Smooth muscle cell of the brain vasculature (primary cell): ENCODE data around the gene ZNF655.

Experiments
- DNase-seq: peaks from one replicate; pipeline ENCODE4 v3.0.0-alpha.2; 2012; ENCODE audit warnings: low read depth, low spot score

ZNF655 gene

DNA sequence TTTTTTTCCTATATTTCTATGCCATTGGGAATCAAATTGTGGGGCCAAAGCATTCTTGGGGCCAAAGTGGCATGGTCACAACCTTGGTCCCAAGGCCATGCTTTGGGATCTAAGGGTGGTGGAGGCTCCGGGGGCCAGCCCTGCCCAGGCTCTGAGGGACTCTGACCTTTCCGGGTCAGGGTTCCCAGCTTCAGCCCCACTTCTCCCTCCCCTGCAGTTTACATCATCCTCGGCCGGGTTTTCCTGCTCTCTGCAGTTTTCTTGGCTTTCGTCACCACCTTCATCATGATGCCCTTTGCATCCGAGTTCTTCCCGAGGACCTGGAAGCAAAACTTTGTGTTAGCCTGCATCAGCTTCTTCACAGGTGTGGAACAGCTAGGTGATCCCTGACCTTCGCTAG lies 48.1 kb downstream of the ZNF655 start:
- no peak for DNase-seq

DNA sequence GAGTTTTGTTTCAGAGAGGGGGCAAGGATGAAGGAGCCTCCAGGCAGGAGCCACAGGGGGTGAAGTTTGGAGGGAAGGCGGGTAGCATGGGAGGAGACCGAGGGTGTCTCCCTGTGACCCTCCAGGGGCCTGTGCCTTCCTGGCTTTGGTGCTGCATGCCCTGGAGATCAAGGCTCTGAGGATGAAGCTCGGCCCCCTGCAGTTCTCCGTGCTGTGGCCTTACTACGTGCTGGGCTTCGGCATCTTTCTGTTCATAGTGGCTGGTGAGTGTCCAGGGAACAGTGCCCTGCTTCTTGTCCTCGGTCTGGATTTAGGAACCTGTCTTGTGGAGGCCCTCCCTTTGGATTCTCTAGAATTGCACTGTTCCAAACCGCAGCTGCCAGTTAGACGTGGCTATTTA lies 49.1 kb downstream of the ZNF655 start:
- no peak for DNase-seq

DNA sequence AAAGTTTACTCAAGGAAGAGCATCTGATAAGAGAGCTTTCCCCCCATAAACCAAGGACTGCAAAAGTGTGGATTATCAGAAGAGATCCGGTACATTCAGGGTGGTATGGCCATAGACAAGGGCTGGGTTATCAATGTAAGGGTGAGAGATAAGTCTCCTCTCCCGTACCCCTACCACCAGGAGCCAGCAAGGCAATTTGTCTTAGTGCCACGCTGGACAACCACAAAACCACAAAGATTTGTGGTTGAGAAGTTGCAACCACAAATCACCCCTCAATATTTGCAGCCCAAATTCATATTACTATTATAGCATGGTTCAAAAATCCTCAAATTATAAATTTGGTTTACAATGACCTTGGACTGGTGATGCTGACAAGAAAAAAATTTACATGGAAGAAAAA lies 56.1 kb downstream of the ZNF655 start:
- DNase-seq = no peak

DNA sequence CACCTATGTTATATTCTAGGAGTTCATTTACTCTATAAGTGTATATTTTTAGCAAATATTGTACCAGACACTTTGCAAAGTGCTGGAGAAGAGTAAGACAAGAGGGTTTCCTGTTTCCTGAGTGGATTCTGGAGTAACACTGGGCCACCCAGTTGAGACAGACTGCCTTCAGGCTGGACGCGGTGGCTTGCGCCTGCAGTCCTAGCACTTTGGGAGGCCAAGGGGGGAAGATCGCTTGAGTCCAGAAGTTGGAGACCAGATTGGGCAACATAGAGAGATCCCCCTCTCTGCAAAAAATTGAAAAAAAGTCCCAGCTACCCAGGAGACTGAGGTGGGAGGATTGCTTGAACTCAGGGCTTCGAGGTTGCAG lies 57.5 kb downstream of the ZNF655 start:
- DNase-seq = no peak

DNA sequence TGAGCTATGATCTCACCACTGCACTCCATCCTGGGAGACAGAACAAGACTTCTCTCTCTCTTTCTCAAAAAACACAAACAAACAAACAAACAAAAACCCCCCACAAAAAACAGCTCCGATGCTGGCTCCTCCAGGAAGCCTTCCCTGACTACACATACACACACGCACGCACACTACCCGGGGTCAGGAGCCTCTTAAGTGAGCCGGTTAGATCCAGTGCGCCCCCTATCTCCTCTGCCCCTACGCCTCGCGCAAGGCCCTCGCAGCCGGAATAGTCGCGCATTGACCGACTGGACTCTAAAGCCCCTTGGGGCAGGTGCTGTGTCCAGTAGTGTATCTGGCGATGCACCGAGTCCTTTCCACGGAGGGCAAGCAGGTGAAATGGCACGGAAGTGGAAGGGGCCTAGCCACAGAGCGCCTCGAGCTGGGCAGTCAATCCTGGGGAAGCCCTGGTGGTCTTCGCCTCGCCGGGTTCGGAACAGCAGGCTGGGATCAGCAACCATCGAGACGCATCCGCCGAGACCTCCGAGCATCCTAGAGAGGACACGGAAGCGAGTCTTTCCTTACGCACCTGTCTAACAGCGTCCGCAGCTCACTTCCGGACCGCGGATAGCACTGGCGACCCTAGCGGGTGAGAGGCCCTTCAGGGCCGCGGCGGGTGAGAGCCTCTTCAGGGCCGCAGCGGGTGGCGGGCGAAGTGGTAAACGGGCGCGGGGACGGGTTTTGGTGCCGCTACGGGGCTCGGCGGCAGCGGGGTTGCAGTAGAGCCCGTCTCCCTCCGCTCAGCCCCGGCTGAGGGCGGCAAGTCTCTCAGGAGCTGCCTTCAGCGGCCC lies 58.1 kb downstream of the ZNF655 start, which contains the start of gene ZSCAN25:
Gene ZSCAN25, plus strand, starts transcription at position 588 of the 833 bp plus-strand sequence. CDS start 2,661 bp downstream, outside the sequence.
- peak; percentile 70 for DNase-seq

DNA sequence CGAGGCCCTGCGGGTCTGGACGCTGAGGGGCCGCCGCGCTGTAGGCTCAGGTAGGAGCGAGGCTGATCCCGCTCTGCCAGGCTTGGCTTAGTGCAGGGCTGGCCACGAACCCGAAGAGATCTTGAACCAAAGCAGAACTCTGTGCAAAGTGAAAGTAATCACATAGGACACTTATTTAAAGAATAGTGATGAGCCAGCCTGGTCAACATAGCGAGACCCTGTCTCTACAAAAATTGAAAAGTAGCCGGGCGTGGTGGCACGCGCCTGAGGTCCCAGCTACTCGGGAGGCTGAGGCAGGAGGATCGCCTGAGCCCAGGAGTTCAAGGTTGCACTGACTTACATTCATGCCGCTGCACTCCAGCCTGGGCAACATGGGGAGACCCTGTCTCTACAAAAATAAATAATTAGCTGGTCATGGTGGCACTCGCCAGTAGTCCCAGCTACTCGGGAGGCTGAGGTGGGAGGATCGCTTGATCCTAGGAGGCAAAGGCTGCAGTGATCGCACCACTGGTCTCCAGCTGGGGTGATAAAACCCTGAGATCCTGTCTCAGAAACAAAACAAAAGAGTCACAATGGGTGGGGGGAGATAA lies 58.8 kb downstream of the ZNF655 start:
- DNase-seq = no peak

DNA sequence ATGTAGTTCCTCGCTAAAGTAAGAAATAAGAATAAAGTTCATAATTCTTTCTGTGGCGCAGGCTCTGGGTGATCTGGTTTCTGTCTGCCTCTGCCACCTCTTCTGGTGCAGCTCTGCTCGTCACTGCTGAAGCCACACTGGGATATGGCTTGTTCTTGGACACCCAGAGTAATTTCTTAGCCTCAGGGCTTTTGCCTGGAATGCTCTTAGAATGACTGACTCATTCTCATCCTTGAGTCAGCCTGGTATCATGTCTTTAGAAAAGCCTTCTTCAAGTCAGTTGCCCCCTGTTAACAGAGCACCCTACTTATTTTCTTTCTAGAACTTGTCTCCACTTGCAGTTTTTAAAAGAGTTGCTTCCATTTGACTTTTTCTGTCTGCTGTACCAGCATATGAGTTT lies 60.3 kb downstream of the ZNF655 start:
- no peak for DNase-seq

DNA sequence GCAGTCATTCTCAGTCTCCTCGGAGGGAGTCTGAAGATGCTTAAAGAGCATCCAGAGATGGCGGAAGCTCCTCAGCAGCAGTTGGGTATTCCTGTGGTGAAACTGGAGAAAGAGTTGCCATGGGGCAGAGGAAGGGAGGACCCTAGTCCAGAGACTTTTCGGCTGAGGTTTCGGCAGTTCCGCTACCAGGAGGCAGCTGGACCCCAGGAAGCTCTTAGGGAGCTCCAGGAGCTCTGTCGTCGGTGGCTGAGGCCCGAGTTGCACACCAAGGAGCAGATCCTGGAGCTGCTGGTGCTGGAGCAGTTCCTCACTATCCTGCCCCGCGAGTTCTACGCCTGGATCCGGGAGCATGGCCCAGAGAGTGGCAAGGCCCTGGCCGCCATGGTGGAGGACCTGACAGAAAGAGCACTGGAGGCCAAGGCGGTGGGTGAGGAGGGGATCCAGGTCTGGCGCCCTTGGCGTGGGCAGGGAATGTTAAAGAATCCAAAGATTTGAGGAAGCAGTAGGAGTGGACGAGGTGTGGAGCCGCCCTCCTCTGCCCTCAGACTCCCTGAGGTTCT lies 61.2 kb downstream of the ZNF655 start:
- no peak for DNase-seq

DNA sequence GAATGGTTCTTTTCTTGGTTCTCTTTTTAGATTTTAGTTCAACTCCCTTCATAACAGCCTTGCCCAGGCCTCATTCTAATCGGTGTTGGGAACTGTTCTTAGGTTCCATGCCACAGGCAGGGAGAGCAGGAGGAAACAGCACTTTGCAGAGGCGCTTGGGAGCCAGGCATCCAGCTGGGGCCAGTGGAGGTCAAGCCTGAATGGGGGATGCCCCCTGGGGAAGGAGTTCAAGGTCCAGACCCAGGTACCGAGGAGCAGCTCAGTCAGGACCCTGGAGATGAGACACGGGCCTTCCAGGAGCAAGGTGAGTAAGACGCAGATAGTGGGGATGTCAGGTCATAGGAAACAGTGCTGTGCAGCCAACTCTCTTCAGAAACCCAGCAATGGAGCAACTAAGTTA lies 62.8 kb downstream of the ZNF655 start:
- no peak for DNase-seq

DNA sequence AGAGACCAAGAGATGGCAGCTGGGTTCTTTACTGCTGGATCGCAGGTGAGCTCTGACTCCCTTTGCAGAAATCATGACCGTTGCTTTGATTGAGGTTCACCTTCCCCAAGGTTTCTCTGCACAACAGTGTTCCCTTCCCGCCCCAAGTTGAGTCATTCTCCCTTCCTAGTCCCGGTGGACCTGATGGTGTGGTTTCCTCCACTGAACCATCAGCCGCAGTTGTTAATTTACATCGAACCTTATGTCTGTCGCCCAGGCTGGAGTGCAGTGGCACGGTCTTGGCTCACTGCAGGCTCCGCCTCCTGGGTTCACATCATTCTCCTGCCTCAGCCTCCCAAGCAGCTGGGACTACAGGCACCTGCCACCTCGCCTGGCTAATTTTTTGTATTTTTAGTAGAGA lies 64.2 kb downstream of the ZNF655 start:
- no peak for DNase-seq

DNA sequence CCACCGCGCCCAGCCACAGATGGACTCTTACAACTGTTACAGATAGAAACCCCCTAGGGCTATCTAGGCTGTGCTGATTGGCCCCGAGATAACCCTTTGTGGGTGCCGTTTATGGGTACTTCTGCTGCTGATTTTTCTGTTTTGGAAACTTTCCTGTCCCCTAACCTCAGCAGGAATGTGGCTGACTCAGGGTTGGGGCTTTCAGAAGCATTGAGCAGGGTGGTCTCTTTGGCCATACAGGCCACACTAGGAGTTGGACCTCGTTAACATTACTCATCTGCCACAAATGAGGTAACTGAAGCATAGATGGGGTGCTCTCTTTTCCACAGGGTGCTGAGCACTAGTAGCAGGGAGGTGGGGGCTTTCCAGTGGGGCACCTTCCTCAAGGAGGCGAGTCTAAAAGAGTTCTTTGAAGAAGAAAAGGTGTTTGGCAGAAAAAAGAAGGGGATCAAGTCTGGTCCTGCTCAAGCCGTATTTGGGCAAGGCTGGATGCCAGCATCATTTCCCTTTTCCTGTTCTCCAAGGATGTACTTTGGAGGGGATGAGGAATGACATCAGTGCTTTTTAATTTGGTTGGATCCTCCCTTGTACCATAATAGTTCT lies 64.8 kb downstream of the ZNF655 start:
- DNase-seq = no peak

DNA sequence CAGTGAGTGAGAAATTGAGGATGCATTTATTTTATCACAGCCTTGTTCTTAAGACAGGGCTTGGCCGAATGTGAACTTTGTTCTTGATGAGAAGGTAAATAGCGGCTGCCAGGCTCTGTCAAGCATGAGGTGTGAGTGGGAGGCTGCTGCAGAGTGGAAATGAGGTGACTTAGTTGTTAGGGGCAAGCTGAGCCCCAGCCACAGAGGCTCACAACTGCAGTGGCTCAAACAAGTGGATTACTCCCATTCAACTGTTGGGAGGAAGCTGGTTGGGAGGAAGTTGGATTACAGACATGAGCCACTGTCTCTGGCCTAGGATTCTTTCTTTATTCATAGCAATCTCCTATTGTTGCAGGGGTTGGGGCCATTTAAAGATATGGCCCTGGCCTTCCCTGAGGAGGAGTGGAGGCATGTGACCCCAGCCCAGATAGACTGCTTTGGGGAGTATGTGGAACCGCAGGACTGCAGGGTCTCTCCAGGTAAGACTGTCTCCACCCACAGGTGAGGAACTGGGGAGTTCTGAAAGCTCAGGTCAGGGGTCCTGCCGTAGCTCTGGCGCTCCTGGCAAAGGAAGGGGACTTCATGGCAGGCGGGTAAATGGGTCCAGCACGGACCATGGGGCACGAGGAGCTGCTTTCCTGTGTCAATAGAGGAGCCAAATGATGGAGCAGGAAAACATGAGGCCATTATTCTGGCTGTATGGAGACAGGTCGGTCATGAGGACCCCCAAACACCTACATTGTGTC lies 65.4 kb downstream of the ZNF655 start:
- DNase-seq = no peak

DNA sequence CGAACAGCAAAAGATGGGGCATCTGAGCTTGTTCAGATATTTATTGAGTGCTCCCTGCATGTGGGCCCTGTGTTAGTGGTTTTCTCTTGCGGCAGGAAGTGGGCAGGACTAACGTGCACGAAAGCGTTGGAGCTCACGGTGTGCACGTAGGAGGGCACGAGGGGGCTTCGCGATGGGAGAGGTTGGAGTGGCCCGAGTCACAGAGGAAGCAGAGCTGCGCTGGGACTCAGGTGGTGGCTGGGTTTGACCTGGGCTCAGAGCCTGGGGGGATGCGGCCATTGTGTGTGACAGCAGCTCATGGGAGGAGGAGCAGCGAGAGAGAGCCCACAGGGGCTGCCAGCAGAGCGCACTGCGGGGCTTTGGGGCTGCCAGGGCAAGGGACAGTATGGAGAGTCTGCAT lies 66.0 kb downstream of the ZNF655 start:
- DNase-seq = no peak

DNA sequence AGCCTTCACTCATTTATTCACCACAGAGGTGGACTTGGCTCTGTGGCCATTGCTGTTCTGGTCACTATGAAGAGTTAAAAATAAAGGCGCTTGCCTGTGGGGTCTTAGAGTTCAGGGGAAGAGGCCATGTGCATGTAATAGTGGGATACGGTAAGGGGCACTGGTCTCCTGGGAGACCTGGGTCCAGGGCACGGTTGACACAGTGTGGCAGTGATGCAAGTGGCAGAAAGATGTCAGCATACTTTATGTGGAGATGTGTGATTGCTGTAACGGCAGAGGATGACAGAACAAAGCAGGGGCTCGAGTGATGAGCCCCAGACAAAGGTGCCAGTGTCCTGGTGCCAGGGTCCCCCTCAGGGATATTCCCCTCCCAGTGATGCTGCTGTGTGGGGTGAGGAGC lies 66.9 kb downstream of the ZNF655 start:
- no peak for DNase-seq

DNA sequence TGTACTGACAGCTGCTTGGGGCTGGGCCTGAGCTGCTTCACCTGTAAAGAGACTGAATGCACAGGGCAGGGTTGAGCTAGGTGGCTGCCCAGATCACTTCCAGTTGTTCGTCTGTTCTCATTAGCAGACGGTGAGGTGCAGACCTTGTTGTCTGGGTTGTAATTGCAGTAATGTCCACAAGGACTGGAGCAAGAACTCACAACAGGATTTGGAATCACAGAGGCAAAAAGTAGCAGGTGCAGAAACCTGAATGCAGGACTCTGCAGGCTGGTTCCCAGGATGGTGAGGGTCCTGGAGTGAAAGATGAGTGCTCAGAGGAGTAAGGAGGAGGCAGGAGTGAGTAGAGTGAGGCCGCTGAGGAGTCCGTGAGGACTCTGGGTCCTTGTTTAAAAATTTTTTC lies 67.5 kb downstream of the ZNF655 start:
- no peak for DNase-seq
